Fibroblast of skin of left quadriceps (primary cell): ENCODE data around the gene PABPC1L.
A peak's percentile ranks its signal among the peaks of the same experiment; 100 is the strongest.
"Not testable (repeated sequence)": the region's sequence is repeated elsewhere in the genome, so short reads cannot be mapped to it uniquely, and the experiment has no call there.

Source experiments
- DNase-seq, 2 experiments: peaks; one replicate each; pipeline ENCODE4 v3.0.0-alpha.2; 2013; ENCODE audit warnings: low read depth in 2 of 2

The PABPC1L gene

GRCh38 chr20:44909872-44910689, at the start of gene PABPC1L:
PABPC1L (plus strand) TSS chr20:44910060; CDS start chr20:44910144, 84 bp downstream.
- no peak for DNase-seq

GRCh38 chr20:44861531-44862006, 48.3 kb upstream of the PABPC1L start:
- no peak for DNase-seq

- DNase-seq: no peak
These were observed 47.6 kb upstream of the PABPC1L start for GRCh38 chr20:44862286-44862685.

GRCh38 chr20:44863365-44864084, 46.3 kb upstream of the PABPC1L start:
- not testable (repeated sequence) for DNase-seq

GRCh38 chr20:44864493-44864892, 45.4 kb upstream of the PABPC1L start:
- not testable (repeated sequence) for DNase-seq

GRCh38 chr20:44866703-44867335, 43.0 kb upstream of the PABPC1L start:
- DNase-seq: no peak

- DNase-seq: no peak
These were observed 40.4 kb upstream of the PABPC1L start for GRCh38 chr20:44869471-44869870.

- DNase-seq: not testable (repeated sequence)
These were observed 27.5 kb upstream of the PABPC1L start for GRCh38 chr20:44882360-44882759.

GRCh38 chr20:44883214-44883902, 26.5 kb upstream of the PABPC1L start:
- DNase-seq: no peak

GRCh38 chr20:44884907-44885391, 24.9 kb upstream of the PABPC1L start:
- no peak for DNase-seq

- peak; percentile 96 to 97 for DNase-seq
These were observed 24.2 kb upstream of the PABPC1L start, which contains the start of gene YWHAB for GRCh38 chr20:44885392-44886265. YWHAB (plus strand) TSS chr20:44885705; CDS start chr20:44901534, 15,829 bp downstream.

GRCh38 chr20:44886266-44886651, 23.6 kb upstream of the PABPC1L start:
- no peak for DNase-seq

GRCh38 chr20:44886828-44887227, 23.0 kb upstream of the PABPC1L start:
- DNase-seq: no peak

GRCh38 chr20:44887466-44887865, 22.4 kb upstream of the PABPC1L start:
- no peak for DNase-seq

GRCh38 chr20:44888226-44889103, 21.4 kb upstream of the PABPC1L start:
- no peak for DNase-seq

- no peak for DNase-seq
These were observed 18.0 kb upstream of the PABPC1L start for GRCh38 chr20:44891826-44892225.

- DNase-seq: no peak
These were observed 14.9 kb upstream of the PABPC1L start for GRCh38 chr20:44894959-44895358.

GRCh38 chr20:44896583-44896982, 13.3 kb upstream of the PABPC1L start:
- no peak for DNase-seq

GRCh38 chr20:44897133-44897532, 12.7 kb upstream of the PABPC1L start:
- DNase-seq: no peak
